A673 (cell line): ENCODE measurements around the gene LAMA2. TPM values are rescaled to one million over a fixed set of nuclear protein-coding genes. Genes with fewer than 3 reads are reported as not detected.

ENCODE experiments used
- BruUV-seq: library from RNA; stranded (reverse); fragments of 400-500 nt; replicated peaks from 2 replicates; lab custom pipeline; 2021; lab: Mats Ljungman, UMichigan
- CTCF ChIA-PET: fragments of 300-600 bp; sonication (Branson Sonifier 250); formaldehyde crosslinking; loops from one replicate; lab custom pipeline; 2022; ENCODE audit warnings: antibody characterized with exemption; lab: Charles Lee
- POLR2A ChIA-PET: fragments of 300-600 bp; sonication (Branson Sonifier 250); formaldehyde crosslinking; loops from one replicate; lab custom pipeline; 2022; ENCODE audit warnings: antibody characterized with exemption; ENCODE audit not compliant: low non-redundant PET; lab: Charles Lee
- DNase-seq: peaks from one replicate; pipeline ENCODE4 v3.0.0-alpha.2; 2015; ENCODE audit warnings: low spot score
- H3K27ac ChIP-seq: fragments of 200-600 bp; sonication (generic); 2 replicates; pipeline ENCODE4 v1.5.1; 2016; ENCODE audit warnings: mixed run types, low read depth, mild to moderate bottlenecking, mixed read lengths, antibody characterized with exemption, low read length; ENCODE audit not compliant: poor library complexity, severe bottlenecking
- H3K27me3 ChIP-seq: fragments of 200-600 bp; sonication (generic); replicated peaks from 2 replicates; pipeline ENCODE4 v1.6.1; 2017; ENCODE audit warnings: mixed run types, low read depth, mild to moderate bottlenecking, mixed read lengths, antibody characterized with exemption, low read length; ENCODE audit not compliant: insufficient read depth, poor library complexity
- H3K36me3 ChIP-seq: fragments of 200-600 bp; sonication (generic); 2 replicates; pipeline ENCODE4 v1.6.1; 2016; ENCODE audit warnings: mixed run types, mild to moderate bottlenecking, mixed read lengths, antibody characterized with exemption, low read length; ENCODE audit not compliant: insufficient read depth, poor library complexity, severe bottlenecking
- H3K4me1 ChIP-seq: fragments of 200-600 bp; sonication (generic); 2 replicates; pipeline ENCODE4 v1.6.1; 2017; ENCODE audit warnings: mixed run types, mild to moderate bottlenecking, mixed read lengths, antibody characterized with exemption, low read length; ENCODE audit not compliant: insufficient read depth, poor library complexity, severe bottlenecking
- H3K4me3 ChIP-seq: fragments of 200-600 bp; sonication (generic); 2 replicates; pipeline ENCODE4 v1.5.1; 2016; ENCODE audit warnings: low read depth, mixed run types, mild to moderate bottlenecking, mixed read lengths, low read length; ENCODE audit not compliant: poor library complexity, severe bottlenecking
- H3K9me3 ChIP-seq: fragments of 200-600 bp; sonication (generic); 2 replicates; pipeline ENCODE4 v1.6.1; 2016; ENCODE audit warnings: mixed run types, low read depth, mild to moderate bottlenecking, mixed read lengths, antibody characterized with exemption, low read length; ENCODE audit not compliant: poor library complexity, severe bottlenecking
- CTCF ChIP-seq: fragments of 300-800, 200-600 bp; sonication (generic); conservative IDR thresholded peaks from 2 replicates; pipeline ENCODE4 v1.5.1; 2017; ENCODE audit warnings: low read depth, mild to moderate bottlenecking, antibody characterized with exemption, low read length, moderate library complexity, mixed read lengths
- EZH2 ChIP-seq: fragments of 200-600 bp; sonication (generic); IDR thresholded peaks from 2 replicates; pipeline ENCODE4 v1.6.1; 2017; ENCODE audit warnings: borderline replicate concordance, low read depth, mild to moderate bottlenecking, mixed read lengths, antibody characterized with exemption, low read length; ENCODE audit not compliant: poor library complexity, severe bottlenecking
- intact Hi-C: fragments of 100-400 bp; cut with micrococcal nuclease; formaldehyde crosslinking; loops from one replicate; pipeline ENCODE4 v1.10.0; 2022; ENCODE audit not compliant: unreplicated experiment
- total RNA-seq: library from RNA; stranded (reverse); gene quantifications from 2 replicates; pipeline ENCODE4 v1.2.3, GENCODE V29; 2021

Gene LAMA2
- total RNA-seq, 1 experiment from 2014 or later: 2.2 TPM

GRCh38 chr6:128981716-128982115, 98.8 kb downstream of the LAMA2 start:
- BruUV-seq: no TSS peak
- TF ChIP-seq EZH2 (no peak), CTCF (no peak)
- intact Hi-C loops: no loop called here
- CTCF ChIA-PET: no interaction called here
- Histone ChIP-seq H3K4me1 (no peaks in the 10 kb centered on the region), H3K9me3 (no peaks in the 10 kb centered on the region), H3K27ac (no peak overlapping the region), H3K36me3 (no peaks in the 10 kb centered on the region), H3K27me3 (no peaks in the 10 kb centered on the region), H3K4me3 (no peak overlapping the region)
- POLR2A ChIA-PET: no interaction called here
- no peak for DNase-seq

GRCh38 chr6:128990360-128990759, 107.4 kb downstream of the LAMA2 start:
- Histone ChIP-seq H3K4me1 (no peaks in the 10 kb centered on the region), H3K27me3 (no peaks in the 10 kb centered on the region), H3K9me3 (no peaks in the 10 kb centered on the region), H3K36me3 (no peaks in the 10 kb centered on the region), H3K4me3 (no peak overlapping the region), H3K27ac (no peak overlapping the region)
- TF ChIP-seq EZH2 (no peak), CTCF (no peak)
- intact Hi-C loops: no loop called here
- no peak for DNase-seq
- no TSS peak for BruUV-seq
- ChIA-PET CTCF (no interaction called here), POLR2A (no interaction called here)

GRCh38 chr6:128990915-128991314, 108.0 kb downstream of the LAMA2 start:
- Histone ChIP-seq H3K4me3 (no peak overlapping the region), H3K9me3 (no peaks in the 10 kb centered on the region), H3K27me3 (no peaks in the 10 kb centered on the region), H3K4me1 (no peaks in the 10 kb centered on the region), H3K36me3 (no peaks in the 10 kb centered on the region), H3K27ac (no peak overlapping the region)
- no TSS peak for BruUV-seq
- POLR2A ChIA-PET: no interaction called here
- no peak for TF ChIP-seq EZH2
- no peak for TF ChIP-seq CTCF
- no peak for DNase-seq
- CTCF ChIA-PET: no interaction called here
- intact Hi-C loops: no loop called here
